Endothelial cell of umbilical vein (primary cell): ENCODE data around the gene LRRN4CL. TPM values are rescaled to one million over a fixed set of nuclear protein-coding genes. Genes with fewer than 3 reads are reported as not detected.

Experiments
- BruUV-seq: library from RNA; stranded (reverse); fragments of 400-500 nt; replicated peaks from 2 replicates; lab custom pipeline; 2021; lab: Mats Ljungman, UMichigan
- CTCF ChIA-PET: fragments of 300-600, 350-600 bp; sonication (Branson Sonifier 250); formaldehyde crosslinking; loops from one replicate; lab custom pipeline; 2021; ENCODE audit warnings: antibody characterized with exemption, inconsistent platforms; lab: Charles Lee
- POLR2A ChIA-PET: fragments of 300-600, 350-600 bp; sonication (Branson Sonifier 250); formaldehyde crosslinking; loops from one replicate; lab custom pipeline; 2021; ENCODE audit warnings: antibody characterized with exemption, inconsistent platforms; lab: Charles Lee
- DNase-seq: peaks from one replicate; pipeline ENCODE4 v3.0.0-alpha.2; 2011; ENCODE audit warnings: low read depth, low spot score
- FAIRE-seq: peaks from 2 replicates; lab custom pipeline; 2011; peaks lifted over from hg19 to GRCh38; lab: Jason Lieb, UNC
- H2AFZ ChIP-seq: 2 replicates; pipeline ENCODE4 v1.6.0; 2012; ENCODE audit warnings: low read depth, low read length, control low read depth, inconsistent platforms
- H3K27ac ChIP-seq: 2 replicates; pipeline ENCODE4 v1.5.1; 2011; ENCODE audit warnings: low read depth, mild to moderate bottlenecking, control low read depth, low read length, moderate library complexity; ENCODE audit not compliant: insufficient read depth
- H3K27me3 ChIP-seq, 2 experiments: 2 replicates each; pipeline versions ENCODE4 v1.6.0 to v1.6.1; 2011; ENCODE audit warnings: low read length in 2 of 2, mixed read lengths in 1 of 2; ENCODE audit not compliant: control insufficient read depth in 2 of 2, insufficient read depth in 2 of 2
- H3K36me3 ChIP-seq, 2 experiments: 2 replicates in 1 of 2; 3 replicates in 1 of 2; pipeline ENCODE4 v1.5.1; 2011; ENCODE audit warnings: low read length in 2 of 2, mild to moderate bottlenecking in 1 of 2, moderate library complexity in 1 of 2; ENCODE audit not compliant: control insufficient read depth in 2 of 2, insufficient read depth in 2 of 2; ENCODE audit errors: extremely low read depth in 1 of 2
- H3K4me1 ChIP-seq: 3 replicates; pipeline ENCODE4 v1.5.1; 2011; ENCODE audit warnings: mild to moderate bottlenecking, low read length; ENCODE audit not compliant: control insufficient read depth, insufficient read depth; ENCODE audit errors: extremely low read depth
- H3K4me2 ChIP-seq: 2 replicates; pipeline ENCODE4 v1.6.1; 2011; ENCODE audit warnings: low read length, control low read depth, mixed read lengths; ENCODE audit not compliant: insufficient read depth
- H3K4me3 ChIP-seq, 3 experiments: fragments of 200-600 bp in 1 of 3; sonication (generic), shearing (Covaris generic) in 1 of 3; replicated peaks in 1 of 3; 2 replicates each; pipeline ENCODE4 v1.5.1; 2011 to 2016; ENCODE audit warnings: control low read depth in 3 of 3, low read length in 3 of 3, mild to moderate bottlenecking in 2 of 3, inconsistent platforms in 1 of 3, low read depth in 1 of 3, moderate library complexity in 1 of 3; ENCODE audit not compliant: insufficient read depth in 1 of 3
- H3K79me2 ChIP-seq: 2 replicates; pipeline ENCODE4 v1.6.0; 2012; ENCODE audit warnings: low read length, inconsistent platforms; ENCODE audit not compliant: control insufficient read depth, insufficient read depth
- H3K9ac ChIP-seq: replicated peaks from 2 replicates; pipeline ENCODE3; 2011; ENCODE audit warnings: low read length, control low read depth; ENCODE audit not compliant: insufficient read depth; ENCODE audit errors: extremely low read depth
- H3K9me1 ChIP-seq: replicated peaks from 3 replicates; pipeline ENCODE4 v1.6.0; 2011; ENCODE audit warnings: mild to moderate bottlenecking, low read length; ENCODE audit not compliant: control insufficient read depth, insufficient read depth; ENCODE audit errors: extremely low read depth
- H3K9me3 ChIP-seq: replicated peaks from 2 replicates; pipeline ENCODE4 v1.5.1; 2012; ENCODE audit warnings: low read length, inconsistent platforms; ENCODE audit not compliant: control insufficient read depth, insufficient read depth
- H4K20me1 ChIP-seq: replicated peaks from 2 replicates; pipeline ENCODE3; 2011; ENCODE audit warnings: mild to moderate bottlenecking, low read length; ENCODE audit not compliant: control insufficient read depth, insufficient read depth; ENCODE audit errors: extremely low read depth
- CTCF ChIP-seq, 2 donors: IDR thresholded peaks; 1 replicate in 1 of 2; 2 replicates in 1 of 2; pipeline ENCODE4 v1.5.1; 2011; ENCODE audit warnings: low read length in 2 of 2, mild to moderate bottlenecking in 2 of 2, moderate library complexity in 2 of 2, control low read depth in 1 of 2, inconsistent platforms in 1 of 2, low read depth in 1 of 2; ENCODE audit not compliant: insufficient read depth in 1 of 2; ENCODE audit errors: extremely low read depth in 1 of 2
- EZH2 ChIP-seq: IDR thresholded peaks from 2 replicates; pipeline ENCODE4 v1.6.1; 2012; ENCODE audit warnings: borderline replicate concordance, low read depth, mild to moderate bottlenecking, moderate library complexity, low read length, inconsistent platforms; ENCODE audit not compliant: severe bottlenecking
- FOS ChIP-seq: IDR thresholded peaks from 2 replicates; pipeline ENCODE4 v1.6.1; 2011; ENCODE audit warnings: mild to moderate bottlenecking, low read length, moderate library complexity, borderline replicate concordance; ENCODE audit not compliant: insufficient read depth
- GATA2 ChIP-seq: IDR thresholded peaks from 2 replicates; pipeline ENCODE4 v1.7.0; 2011; ENCODE audit warnings: low read depth, mild to moderate bottlenecking, moderate library complexity, mixed read lengths, low read length; ENCODE audit not compliant: insufficient read length, insufficient read depth
- JUN ChIP-seq: IDR thresholded peaks from 2 replicates; pipeline ENCODE4 v1.6.1; 2011; ENCODE audit warnings: borderline replicate concordance, low read depth; ENCODE audit not compliant: insufficient read length, insufficient read depth
- MAX ChIP-seq: IDR thresholded peaks from 2 replicates; pipeline ENCODE4 v1.6.1; 2011; ENCODE audit not compliant: insufficient read depth, insufficient read length
- MYC ChIP-seq: IDR thresholded peaks from one replicate; pipeline ENCODE4 v1.6.1; 2011; ENCODE audit warnings: mild to moderate bottlenecking, low read depth, low read length
- POLR2A ChIP-seq: IDR thresholded peaks from 2 replicates; pipeline ENCODE4 v1.6.1; 2012; ENCODE audit warnings: low read depth, mild to moderate bottlenecking, control low read depth, low read length
- POLR2AphosphoS5 ChIP-seq: IDR thresholded peaks from 2 replicates; pipeline ENCODE4 v1.6.1; 2012; ENCODE audit warnings: low read depth, mild to moderate bottlenecking, control low read depth, low read length, moderate library complexity; ENCODE audit not compliant: insufficient read depth
- dilution Hi-C: fragments of 300-500 bp; cut with MboI; formaldehyde crosslinking; loops from one replicate; pipeline ENCODE4 v1.15.0; 2019; ENCODE audit warnings: low sequenced_read_pairs; ENCODE audit not compliant: extremely low pct_ligation_motif_present
- intact Hi-C: fragments of 100-400 bp; cut with micrococcal nuclease; formaldehyde crosslinking; loops from one replicate; pipeline ENCODE4 v1.10.0; 2022
- polyA plus RNA-seq, 4 experiments: library from polyadenylated mRNA; depleted of rRNA in 3 of 4; stranded (reverse) in 3 of 4; unstranded in 1 of 4; fragments of >200 nt; gene quantifications; 2 replicates each; pipeline versions ENCODE4 v1.2.1 to v1.2.3, GENCODE V29; 2011 to 2012; ENCODE audit warnings: missing spikeins in 1 of 4
- total RNA-seq: library from RNA; stranded (reverse); gene quantifications from 2 replicates; pipeline ENCODE4 v1.2.3, GENCODE V29; 2021

The LRRN4CL gene
- total and polyA plus RNA-seq, 2 donors (not counting 3 experiments of a cell fraction or from before 2014, with no cell fraction given) = 0.20 TPM; not detected in 1

- intact Hi-C loops = no loop called here
- Histone ChIP-seq H3K9me1 (no peaks in the 10 kb centered on the region), H3K27ac (peak overlapping the region; percentile 80), H3K4me2 (peak overlapping the region; percentile 53), H3K27me3 (no peaks in the 10 kb centered on the region), H2AFZ (no peak overlapping the region), H3K79me2 (peaks cover 40% of the 10 kb centered on the region), H3K36me3 (peaks cover 15 to 25% of the 10 kb centered on the region in 2 experiments), H3K9ac (peak overlapping the region; percentile 92), H3K4me1 (peaks cover 11% of the 10 kb centered on the region), H3K4me3 (peak overlapping the region; percentile 62 to 87 (median 65)), H3K9me3 (no peaks in the 10 kb centered on the region), H4K20me1 (no peaks in the 10 kb centered on the region)
- FAIRE-seq (peak; percentile 73), DNase-seq (no peak)
- ChIA-PET POLR2A (interaction anchor here (0.7 to 2.7 kb wide), 6 partner anchors 19 to 1764 kb away, joined by 3 to 41 read pairs (median 4); partner anchors contain the start of genes B3GAT3, C11orf98, CSKMT and EEF1G), CTCF (interaction anchor here (1.0 to 1.5 kb wide), 3 partner anchors 34 to 49 kb away, joined by 3 to 4 read pairs (median 4); no protein-coding TSS in a partner anchor)
- no TSS peak for BruUV-seq
- no peak for TF ChIP-seq CTCF (IDR thresholded peaks at IDR 0.05; ENCODE audit: extremely low read depth in 1 of 2, insufficient read depth in 1 of 2, low read depth in 1 of 2, low read length in 2 of 2)
- TF ChIP-seq FOS = no peak
- no peak for TF ChIP-seq EZH2
- no peak for TF ChIP-seq MYC
- no peak for TF ChIP-seq JUN
- TF ChIP-seq GATA2 = no peak
- TF ChIP-seq POLR2AphosphoS5 = no peak
- no peak for TF ChIP-seq POLR2A
- no peak for TF ChIP-seq MAX
- dilution Hi-C loops = no loop called here
These were observed 43.7 kb downstream of the LRRN4CL start for GRCh38 chr11:62645671-62645945.
